Left renal pelvis (tissue), 4 donors: ENCODE measurements around the gene FGF4. TPM values are rescaled to one million over a fixed set of nuclear protein-coding genes. Genes with fewer than 3 reads are reported as not detected.

Experiments
- DNase-seq, 4 donors: peaks; one replicate each; pipeline ENCODE4 v3.0.0-alpha.2; 2013; ENCODE audit warnings: low read depth in 4 of 4, low spot score in 3 of 4
- polyA plus RNA-seq, 4 donors: library from polyadenylated mRNA; unstranded; fragments of 120-200 nt; gene quantifications; one replicate each; pipeline ENCODE4 v1.2.1, GENCODE V29; 2013; ENCODE audit not compliant: insufficient read length in 4 of 4

The FGF4 gene
- polyA plus RNA-seq, 4 donors = not detected

GRCh38 chr11:69808667-69809086 lies 33.5 kb upstream of the FGF4 start:
- no peak for DNase-seq

GRCh38 chr11:69807106-69807815 lies 32.1 kb upstream of the FGF4 start:
- DNase-seq = no peak

DNA sequence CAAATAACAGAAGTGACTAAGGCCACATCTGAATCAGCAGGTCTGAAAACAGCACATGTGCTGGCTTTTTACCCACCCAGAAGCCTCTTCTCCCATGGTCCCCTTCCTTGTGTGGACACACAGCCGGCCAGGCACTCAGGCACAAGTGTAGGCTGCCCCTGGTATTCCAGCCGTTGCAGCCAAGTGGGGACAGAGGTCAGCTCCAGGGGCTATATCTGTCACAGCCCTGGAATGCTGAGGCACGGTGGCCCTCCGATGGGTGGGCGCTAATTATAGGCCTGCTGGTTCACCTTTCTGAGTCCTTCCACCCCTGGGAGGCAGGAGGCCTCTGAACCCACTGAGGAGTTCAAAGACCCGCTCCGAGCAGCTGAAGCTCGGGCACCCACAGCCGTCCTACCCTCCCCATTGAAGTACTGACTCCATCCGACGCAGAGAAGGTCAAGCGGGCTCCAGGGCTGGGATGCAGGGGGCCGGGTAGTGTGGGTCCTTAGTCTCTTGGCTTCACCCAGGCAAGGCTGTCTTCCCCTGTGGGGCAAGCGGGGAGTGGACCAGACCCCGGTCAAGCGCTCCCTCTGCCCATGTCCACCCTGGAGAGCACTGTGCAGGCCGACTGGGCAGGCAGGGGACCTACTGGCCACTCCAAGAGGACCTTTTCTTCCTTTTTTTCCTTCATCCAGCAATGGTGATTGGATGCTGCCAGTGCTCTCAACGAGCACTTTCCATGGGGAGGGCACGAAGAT lies 29.8 kb upstream of the FGF4 start:
- no peak for DNase-seq

DNA sequence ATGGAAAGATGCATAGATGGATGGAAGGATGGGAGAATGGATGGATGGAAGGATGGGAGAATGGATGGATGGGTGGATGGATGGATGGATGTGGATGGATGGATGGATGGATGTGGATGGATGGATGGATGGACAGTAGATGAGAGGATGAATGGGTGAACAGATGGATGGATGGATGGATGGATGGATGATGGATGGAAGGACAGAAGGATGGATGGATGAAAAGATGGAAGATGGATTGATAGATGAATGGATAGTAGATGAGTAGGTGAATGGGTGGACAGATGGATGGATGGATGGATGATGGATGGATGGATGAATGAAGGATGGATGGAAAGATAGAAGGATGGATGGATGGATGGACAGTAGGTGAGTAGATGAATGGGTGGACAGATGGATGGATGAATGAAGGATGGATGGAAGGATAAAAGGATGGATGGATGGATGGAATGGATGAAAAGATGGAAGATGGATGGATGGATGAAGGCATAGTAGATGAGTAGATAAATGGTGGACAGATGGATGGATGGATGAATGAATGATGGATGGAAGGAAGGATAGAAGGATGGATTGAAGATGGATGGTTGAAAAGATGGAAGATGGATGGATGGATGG lies 28.6 kb upstream of the FGF4 start:
- DNase-seq = no peak

DNA sequence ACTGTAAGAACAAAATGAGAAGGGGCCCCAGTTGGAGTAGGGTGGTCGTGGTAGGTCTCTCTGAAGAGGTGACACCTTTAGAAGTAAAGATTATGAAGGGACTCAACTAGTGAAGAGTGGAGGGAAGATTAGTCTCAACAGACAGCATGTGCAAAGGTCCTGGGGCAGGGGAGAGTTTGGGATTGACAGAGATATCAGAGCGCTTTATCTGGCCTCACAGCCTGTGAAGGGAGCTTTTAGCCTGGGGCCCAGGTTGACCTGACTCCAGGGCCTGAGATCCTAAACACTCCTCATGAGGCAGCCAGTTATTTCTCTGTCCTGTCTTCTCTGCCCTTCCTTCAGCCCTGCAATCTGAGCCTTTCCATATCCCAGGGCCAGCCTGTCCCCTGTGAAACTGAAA lies 27.9 kb upstream of the FGF4 start:
- DNase-seq = no peak

- no peak for DNase-seq
Observed at GRCh38 chr11:69802590-69802989, 27.4 kb upstream of the FGF4 start.

- no peak for DNase-seq
Observed at GRCh38 chr11:69801513-69802335, 26.6 kb upstream of the FGF4 start.

DNA sequence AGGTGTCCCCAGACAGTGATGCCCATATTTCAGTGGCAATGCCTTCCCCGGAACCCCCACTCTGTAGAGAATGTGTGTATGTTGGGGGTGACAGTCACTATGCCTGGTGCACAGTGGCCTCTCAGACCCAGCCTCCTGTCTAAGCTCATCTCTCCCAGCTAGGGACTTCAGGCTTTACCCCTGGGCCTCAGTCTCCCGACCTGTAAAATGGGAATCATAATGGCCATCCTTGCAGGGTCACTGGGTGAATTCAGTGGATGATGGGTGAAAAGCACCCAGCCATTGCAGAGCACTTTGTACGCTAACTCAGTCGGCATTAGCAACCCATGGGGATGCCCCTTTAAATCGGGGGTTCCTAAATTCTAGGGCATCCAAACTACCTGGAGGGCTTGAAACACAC lies 25.1 kb upstream of the FGF4 start:
- no peak for DNase-seq

DNA sequence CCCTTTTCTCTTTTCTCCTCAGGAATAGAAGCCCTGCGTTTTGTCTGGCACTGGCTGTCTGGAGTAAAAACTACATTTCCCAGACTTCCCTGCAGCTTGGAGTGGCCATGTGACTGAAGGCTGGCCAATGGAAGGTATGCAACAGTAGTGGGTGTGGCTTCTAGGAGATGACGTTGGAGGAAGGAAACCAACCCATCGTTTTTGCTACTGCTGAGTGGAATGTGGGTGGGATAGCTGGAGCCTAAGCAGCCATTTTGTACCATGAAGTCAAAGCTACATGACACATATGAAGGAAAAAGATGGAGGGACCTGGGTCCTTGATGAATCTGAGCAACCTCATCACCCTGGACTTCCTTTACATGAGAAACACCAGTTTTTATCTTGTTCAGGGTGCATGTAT lies 24.4 kb upstream of the FGF4 start:
- DNase-seq = no peak

DNA sequence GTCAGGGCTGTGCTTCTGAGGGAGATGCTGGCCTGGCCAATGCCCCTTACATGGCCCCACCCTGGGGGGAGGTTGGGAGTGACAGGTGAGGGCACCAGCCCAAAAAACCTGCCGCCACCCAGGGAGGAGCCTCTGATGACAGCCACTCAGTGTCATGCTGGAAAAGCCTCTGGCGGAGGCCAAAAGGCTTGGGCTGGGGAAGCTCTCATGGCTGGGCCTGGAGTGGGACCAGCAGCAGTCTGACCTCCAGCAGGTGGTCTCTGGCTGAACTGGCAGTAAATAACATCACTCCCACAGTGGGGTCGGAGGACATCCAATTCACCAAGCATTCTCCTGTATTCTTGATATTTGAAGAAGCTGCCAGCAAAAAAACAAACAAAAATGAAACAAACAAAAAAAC lies 24.0 kb upstream of the FGF4 start:
- no peak for DNase-seq

- DNase-seq = no peak
Observed at GRCh38 chr11:69797737-69798528, 22.8 kb upstream of the FGF4 start.

DNA sequence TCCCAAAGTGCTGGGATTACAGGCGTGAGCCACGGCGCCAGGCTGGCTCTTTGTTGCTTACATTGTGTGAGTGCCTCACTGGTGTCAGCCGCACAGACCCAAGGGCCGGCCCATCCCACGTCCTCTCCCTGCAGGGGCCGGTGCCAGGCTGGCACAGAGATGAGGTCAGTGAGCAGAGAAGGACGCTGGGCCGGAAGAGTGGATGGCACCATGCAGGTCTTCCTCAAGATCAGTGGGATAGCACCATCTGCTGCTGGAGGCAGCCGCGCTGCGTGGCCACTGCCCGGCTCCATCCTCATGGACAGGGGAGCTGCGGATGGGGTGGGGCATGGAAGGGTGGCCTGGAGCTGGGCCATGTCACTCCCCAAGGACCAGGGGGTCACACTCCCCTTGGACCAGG lies 22.0 kb upstream of the FGF4 start:
- no peak for DNase-seq

GRCh38 chr11:69796063-69796462 lies 20.9 kb upstream of the FGF4 start:
- DNase-seq = no peak

GRCh38 chr11:69791276-69792180 lies 16.4 kb upstream of the FGF4 start:
- DNase-seq = no peak

- no peak for DNase-seq
Observed at GRCh38 chr11:69788956-69789355, 13.8 kb upstream of the FGF4 start.

- no peak for DNase-seq
Observed at GRCh38 chr11:69787906-69788305, 12.8 kb upstream of the FGF4 start.

DNA sequence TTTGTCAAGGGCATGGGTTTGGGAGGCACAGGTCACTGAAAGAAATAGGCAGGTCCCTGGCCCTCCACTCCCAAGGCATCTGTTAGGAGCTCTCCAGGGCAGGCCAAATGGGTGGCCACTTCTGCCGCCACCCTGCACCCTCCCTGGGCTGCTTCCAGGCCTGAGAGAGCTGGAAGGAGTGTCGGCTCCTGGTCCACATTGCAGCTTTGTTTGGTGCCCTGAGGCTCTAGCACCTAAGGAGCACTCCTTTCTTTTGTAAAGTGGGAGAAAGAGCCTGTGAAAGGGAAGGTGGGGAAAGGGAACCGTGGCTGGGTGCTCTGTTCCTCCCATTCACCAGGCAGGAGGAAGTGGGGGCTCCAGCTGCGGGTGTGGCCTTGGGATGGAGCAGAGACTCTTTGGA lies 12.3 kb upstream of the FGF4 start:
- DNase-seq = no peak

DNA sequence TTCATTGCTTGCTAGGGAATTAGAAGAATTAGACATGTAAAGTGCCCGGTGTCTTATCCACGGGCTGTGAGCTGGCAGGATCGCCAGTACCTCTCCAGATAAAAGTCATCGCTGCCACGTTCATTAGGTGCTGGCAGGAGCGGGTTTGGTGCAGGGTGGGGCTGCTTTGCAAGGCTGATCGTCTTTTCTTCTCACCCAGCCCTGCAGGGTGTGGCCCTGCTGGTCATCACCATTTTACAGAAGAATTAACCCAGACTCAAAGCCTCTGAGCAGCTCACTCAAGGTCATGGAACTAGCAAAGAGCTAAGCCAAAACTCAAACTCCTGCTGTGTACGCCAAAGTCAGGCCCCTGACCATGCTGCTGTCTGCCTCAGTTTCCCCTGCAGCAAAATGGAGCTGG lies 6.1 kb upstream of the FGF4 start:
- no peak for DNase-seq

- no peak for DNase-seq
Observed at GRCh38 chr11:69778373-69778772, 3.2 kb upstream of the FGF4 start.
